SW480 (cell line): ENCODE measurements around the gene PDP2.
"Not testable (repeated sequence)": the region's sequence is repeated elsewhere in the genome, so short reads cannot be mapped to it uniquely, and the experiment has no call there.

Experiments
- DNase-seq: peaks from one replicate; pipeline ENCODE4 v3.0.0-alpha.2; 2016; ENCODE audit warnings: low spot score

PDP2 gene

GRCh38 chr16:66920924-66921680, 40.8 kb downstream of the PDP2 start:
- DNase-seq, result no peak

DNA sequence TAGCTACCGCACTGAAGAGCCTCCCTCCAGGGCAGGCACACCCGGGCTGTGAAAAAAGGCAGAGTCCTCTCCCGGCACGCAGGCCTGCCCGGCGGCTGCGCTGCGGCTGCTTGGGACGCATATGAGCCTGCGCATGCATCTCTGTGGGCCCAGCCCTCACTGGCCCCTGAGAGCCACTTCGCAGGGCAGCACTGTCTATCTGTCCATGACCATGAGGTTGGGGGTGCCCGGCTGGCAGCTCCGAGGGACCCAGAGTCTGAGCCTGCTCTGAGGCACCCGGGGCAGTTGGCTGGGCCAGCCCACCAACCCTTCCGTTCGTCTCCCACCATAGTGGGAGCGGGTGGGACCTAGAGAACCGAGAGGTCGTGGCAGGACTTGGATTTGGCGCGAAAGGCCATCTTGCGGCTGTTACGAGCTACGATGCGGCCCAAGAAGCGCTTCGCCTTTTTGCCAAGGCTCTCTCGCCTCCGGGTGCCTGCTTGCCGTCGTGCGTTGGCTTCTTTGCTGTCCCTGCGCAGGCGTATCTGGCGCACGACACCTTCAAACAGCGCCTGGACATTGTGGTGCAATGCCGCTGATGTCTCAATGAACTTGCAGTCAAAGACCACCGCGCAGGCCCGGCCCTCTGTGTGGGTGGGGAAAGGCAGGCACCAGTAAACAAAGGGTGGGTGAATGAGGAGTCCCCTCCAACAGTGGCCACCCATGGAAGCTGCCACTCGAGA, 41.6 kb downstream of the PDP2 start:
- no peak for DNase-seq

DNA sequence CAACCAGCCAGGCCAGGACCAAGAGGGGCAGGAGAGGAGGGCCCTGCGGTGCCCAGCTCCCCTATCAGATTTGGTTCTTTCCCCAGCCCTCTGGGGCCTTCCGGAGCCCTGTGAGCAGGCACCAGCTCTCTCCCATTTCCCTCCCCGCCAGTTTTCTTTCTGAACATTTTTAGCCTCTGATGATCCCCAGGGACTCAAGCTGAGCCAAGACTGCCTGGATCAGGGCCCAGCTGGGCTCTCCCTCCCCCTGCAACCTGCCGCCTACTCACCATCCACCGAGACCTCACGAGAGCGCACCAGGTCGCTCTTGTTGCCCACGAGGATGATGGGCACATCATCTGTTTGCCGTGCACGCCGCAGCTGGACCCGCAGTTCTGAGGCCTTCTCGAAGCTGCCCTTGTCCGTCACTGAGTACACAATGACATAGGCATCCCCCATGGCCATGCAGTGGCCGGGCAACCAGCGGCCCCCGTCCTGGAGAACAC, 43.0 kb downstream of the PDP2 start:
- DNase-seq, result no peak

DNA sequence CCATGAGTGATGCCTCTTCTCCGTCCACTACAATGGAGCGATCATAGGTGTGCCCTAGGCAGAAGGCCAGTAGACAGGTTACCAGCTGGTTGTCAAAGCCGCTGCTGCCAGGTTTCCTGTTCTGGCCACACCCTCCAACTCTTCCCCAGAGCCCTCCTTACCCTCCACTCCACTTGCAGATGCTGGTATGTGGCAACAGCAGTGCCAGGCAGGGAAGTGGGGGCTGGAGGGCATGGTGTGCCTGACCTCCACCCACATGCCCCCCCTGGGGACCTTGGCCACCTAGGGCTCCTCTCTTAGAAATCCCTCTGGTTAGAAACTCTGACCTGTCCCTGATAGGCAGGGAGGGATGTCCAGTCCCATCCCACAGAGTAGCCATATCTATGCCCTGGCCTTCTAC, 43.6 kb downstream of the PDP2 start:
- DNase-seq, result no peak

- no peak for DNase-seq
These were observed 44.4 kb downstream of the PDP2 start for GRCh38 chr16:66924527-66925321.

GRCh38 chr16:66925322-66925840, 45.1 kb downstream of the PDP2 start, which contains the start of gene RRAD:
Gene RRAD, minus strand, starts transcription at chr16:66925535. Its CDS starts 356 bp downstream, at chr16:66925179.
- no peak for DNase-seq

- no peak for DNase-seq
These were observed 46.0 kb downstream of the PDP2 start for GRCh38 chr16:66926171-66926947.

DNA sequence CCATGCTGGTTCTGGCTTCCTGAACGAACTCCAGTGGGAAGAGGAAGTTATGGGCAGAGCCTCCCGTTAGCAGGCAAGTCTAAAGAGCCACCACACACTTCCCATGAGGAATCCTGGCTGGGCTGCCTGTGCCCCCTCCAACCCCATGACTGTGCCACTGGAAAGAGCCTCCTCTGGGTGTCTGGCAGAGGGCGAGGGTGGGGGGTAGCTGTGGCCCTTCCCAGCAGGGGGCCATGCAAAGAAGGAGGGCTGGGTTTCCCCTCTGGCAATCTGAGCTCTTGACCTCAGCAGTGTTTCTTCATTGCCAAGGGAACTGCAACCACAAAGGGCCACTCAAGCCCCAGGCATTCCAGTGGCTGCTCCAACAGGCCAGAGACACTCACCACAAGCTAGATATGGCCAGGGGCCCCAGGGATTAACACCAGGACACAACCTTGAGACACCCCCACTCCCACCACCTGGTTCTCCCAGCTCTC, 46.7 kb downstream of the PDP2 start:
- peak; percentile 46 for DNase-seq

DNA sequence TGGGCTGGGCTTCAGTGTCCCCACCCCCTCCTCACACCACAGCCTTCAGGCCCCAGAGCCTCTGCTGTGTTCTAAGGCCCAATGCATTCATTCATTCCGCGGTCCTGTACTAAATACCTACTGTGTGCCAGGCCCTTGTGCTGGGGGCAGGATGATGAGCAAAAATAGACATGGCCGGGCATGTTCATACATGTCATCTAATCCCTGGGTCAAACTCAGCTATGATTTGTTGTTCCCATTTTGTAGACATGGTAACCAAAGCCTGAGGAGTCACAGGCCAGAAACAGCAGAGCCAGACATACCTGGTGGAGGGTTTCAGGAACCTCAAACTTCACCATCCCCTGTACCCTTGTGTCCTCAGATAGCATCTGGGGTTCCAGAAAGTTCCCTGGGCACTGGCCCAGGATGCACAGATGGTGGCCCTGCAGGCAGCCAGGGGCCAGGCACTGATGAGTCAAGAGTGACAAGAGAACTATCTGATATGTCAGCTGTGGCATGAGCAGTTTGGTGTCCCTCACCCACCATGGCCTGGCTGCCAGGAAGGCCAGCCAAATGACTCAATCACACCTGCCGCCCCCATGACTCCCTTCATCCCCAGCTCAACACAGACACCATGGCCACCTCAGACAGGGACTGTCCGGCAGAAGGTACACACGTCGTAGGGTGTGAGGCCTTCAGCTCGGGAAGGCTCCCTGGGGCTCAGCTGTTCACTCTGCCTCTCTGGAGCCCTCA, 47.8 kb downstream of the PDP2 start:
- peak; percentile 24 for DNase-seq

GRCh38 chr16:66928702-66929388, 48.5 kb downstream of the PDP2 start:
- DNase-seq, result peak; percentile 45

- no peak for DNase-seq
These were observed 49.9 kb downstream of the PDP2 start for GRCh38 chr16:66930189-66930588.

GRCh38 chr16:66931665-66932064, 51.4 kb downstream of the PDP2 start:
- DNase-seq, result no peak

DNA sequence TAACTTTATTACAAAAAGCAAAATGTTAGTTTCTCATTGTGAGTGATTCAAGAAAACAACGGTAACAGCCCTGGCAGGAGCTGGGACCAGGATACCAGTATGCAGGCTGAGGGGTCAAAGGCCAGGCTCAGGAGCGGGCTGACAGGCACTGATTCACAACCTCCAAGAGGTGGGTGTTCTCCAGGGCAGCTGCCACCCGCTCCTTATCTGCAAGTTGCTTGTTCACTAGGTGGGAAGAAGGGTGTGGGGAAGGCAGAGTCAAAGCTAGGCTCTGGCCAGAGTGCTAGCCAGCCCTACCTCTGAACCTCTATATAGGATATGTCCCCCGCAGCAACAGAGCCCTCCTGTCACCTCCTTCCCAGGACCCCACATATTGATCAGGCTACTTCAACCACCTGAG, 51.8 kb downstream of the PDP2 start:
- no peak for DNase-seq

- peak; percentile 58 for DNase-seq
These were observed 53.4 kb downstream of the PDP2 start for GRCh38 chr16:66933776-66934137.

- peak; percentile 70 for DNase-seq
These were observed 54.0 kb downstream of the PDP2 start, which contains the start of gene CIAO2B for GRCh38 chr16:66934138-66934838. Gene CIAO2B, minus strand, starts transcription at chr16:66934402. Its CDS starts 38 bp downstream, at chr16:66934364.

DNA sequence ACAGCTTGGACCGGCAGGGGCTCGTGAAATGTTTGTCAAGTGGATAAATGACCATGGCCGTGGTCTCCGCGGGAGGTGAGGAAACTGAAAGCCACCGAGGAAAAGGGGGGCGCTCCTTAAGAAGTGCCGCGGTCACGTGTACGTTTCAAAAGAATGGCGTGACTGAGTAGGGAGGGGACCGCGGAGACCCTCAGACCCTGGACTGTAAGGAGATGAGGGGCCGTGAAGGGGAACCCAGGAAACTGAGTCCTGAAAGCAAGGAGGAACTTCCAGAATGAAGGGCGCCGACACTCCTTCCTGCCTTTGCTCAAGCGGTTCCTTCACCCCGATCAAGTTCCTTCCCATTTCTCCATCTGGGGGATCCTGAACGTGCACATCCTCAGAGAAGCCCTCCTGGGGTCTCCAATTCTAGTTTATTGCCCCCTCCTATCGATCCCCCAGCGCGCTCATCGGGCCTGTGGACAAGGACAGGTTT, 54.6 kb downstream of the PDP2 start:
- DNase-seq, result not testable (repeated sequence)

- peak; percentile 34 for DNase-seq
These were observed 55.1 kb downstream of the PDP2 start, which contains the start of gene CES2 for GRCh38 chr16:66935314-66936011. Gene CES2, plus strand, starts transcription at chr16:66935516. Its CDS starts 120 bp downstream, at chr16:66935636.

DNA sequence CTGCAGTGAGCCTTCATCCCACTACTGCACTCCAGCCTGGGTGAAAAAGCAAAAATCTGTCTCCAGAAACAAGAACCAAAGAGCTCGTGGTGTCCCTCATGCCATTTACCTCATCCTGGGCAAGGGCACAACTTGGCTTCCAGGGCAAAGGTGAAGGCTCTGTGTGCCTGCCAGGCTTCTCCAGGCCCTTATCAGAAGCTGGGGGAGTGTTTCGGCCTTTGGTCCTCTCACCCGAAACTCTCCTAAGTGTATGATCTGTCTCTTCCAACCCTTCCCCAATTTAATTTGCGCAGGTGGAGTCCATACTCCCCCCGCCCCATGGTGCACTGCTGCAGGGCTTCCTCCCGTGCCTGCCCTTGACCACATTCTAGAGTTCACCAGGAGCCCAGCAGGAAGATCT, 56.1 kb downstream of the PDP2 start:
- no peak for DNase-seq
